B cell (primary cell): ENCODE data around the gene CNTN2. TPM values are rescaled to one million over a fixed set of nuclear protein-coding genes. Genes with fewer than 3 reads are reported as not detected.

Experiments used
- ATAC-seq: fragments of 200-7000 bp; cut with Tn5 transposase; one replicate; pipeline ENCODE4 v1.10.0; 2021; ENCODE audit warnings: low read depth, mild to moderate bottlenecking, moderate number of reproducible peaks, moderate library complexity
- CTCF ChIA-PET: fragments of 350-600 bp; sonication (Branson Sonifier 250); formaldehyde crosslinking; loops from one replicate; lab custom pipeline; 2021; ENCODE audit warnings: antibody characterized with exemption, inconsistent platforms; lab: Charles Lee
- POLR2A ChIA-PET: fragments of 350-600 bp; sonication (Branson Sonifier 250); formaldehyde crosslinking; loops from one replicate; lab custom pipeline; 2021; ENCODE audit warnings: antibody characterized with exemption; lab: Charles Lee
- DNase-seq: peaks from one replicate; pipeline ENCODE4 v3.0.0; 2013
- H2AFZ ChIP-seq: 2 replicates; pipeline ENCODE4 v1.6.1; 2012; ENCODE audit warnings: mild to moderate bottlenecking, low read depth, low read length; ENCODE audit not compliant: insufficient read depth, poor library complexity, severe bottlenecking
- H3K27ac ChIP-seq, 2 donors: 1 replicate in 1 of 2; 2 replicates in 1 of 2; pipeline ENCODE4 v1.5.1; 2012 to 2013; ENCODE audit warnings: low read length in 2 of 2, mild to moderate bottlenecking in 2 of 2, moderate library complexity in 1 of 2
- H3K27me3 ChIP-seq, 4 experiments: fragments of 200-600 bp in 1 of 4; sonication (generic) in 1 of 4; replicated peaks in 1 of 4; 1 replicate in 2 of 4; 2 replicates in 2 of 4; pipeline versions ENCODE4 v1.6.1 to v1.7.0; 2013 to 2016; ENCODE audit warnings: low read length in 3 of 4, mild to moderate bottlenecking in 2 of 4, mixed read lengths in 1 of 4, moderate library complexity in 1 of 4; ENCODE audit not compliant: insufficient read depth in 4 of 4, control insufficient read depth in 3 of 4; ENCODE audit errors: control extremely low read depth in 1 of 4
- H3K36me3 ChIP-seq, 2 experiments: replicated peaks in 1 of 2; 1 replicate in 1 of 2; 2 replicates in 1 of 2; pipeline versions ENCODE4 v1.6.1 to v1.7.1; 2013; ENCODE audit warnings: low read length in 1 of 2; ENCODE audit not compliant: insufficient read depth in 2 of 2, control insufficient read depth in 1 of 2; ENCODE audit errors: control extremely low read depth in 1 of 2, extremely low read depth in 1 of 2
- H3K4me1 ChIP-seq, 2 donors: fragments of 200-600 bp in 1 of 2; sonication (generic) in 1 of 2; 1 replicate in 1 of 2; 2 replicates in 1 of 2; pipeline versions ENCODE4 v1.5.1 to v1.6.1; 2013 to 2017; ENCODE audit warnings: low read length in 2 of 2; ENCODE audit not compliant: control insufficient read depth in 2 of 2, insufficient read depth in 2 of 2
- H3K4me2 ChIP-seq: replicated peaks from 2 replicates; pipeline ENCODE3; 2012; ENCODE audit warnings: mild to moderate bottlenecking, low read depth, low read length; ENCODE audit not compliant: poor library complexity, severe bottlenecking
- H3K4me3 ChIP-seq, 5 experiments: fragments of 200-600 bp in 1 of 5; sonication (generic) in 1 of 5; 1 replicate in 3 of 5; 2 replicates in 2 of 5; pipeline versions ENCODE4 v1.5.1 to v1.7.0; 2011 to 2016; ENCODE audit warnings: low read length in 4 of 5, mild to moderate bottlenecking in 4 of 5, low read depth in 2 of 5, control low read depth in 1 of 5, moderate library complexity in 1 of 5; ENCODE audit not compliant: insufficient read depth in 1 of 5; ENCODE audit errors: control extremely low read depth in 1 of 5, extremely low read depth in 1 of 5
- H3K79me2 ChIP-seq: fragments of 200-600 bp; sonication (generic); one replicate; pipeline ENCODE4 v1.6.0; 2016; ENCODE audit warnings: low read length; ENCODE audit not compliant: control insufficient read depth, insufficient read depth
- H3K9ac ChIP-seq: fragments of 200-600 bp; sonication (generic); 2 replicates; pipeline ENCODE4 v1.6.1; 2017; ENCODE audit warnings: mild to moderate bottlenecking, low read length, moderate library complexity
- H3K9me3 ChIP-seq, 3 donors: one replicate each; pipeline versions ENCODE4 v1.6.1 to v1.7.1; 2013; ENCODE audit warnings: low read length in 2 of 3; ENCODE audit not compliant: control insufficient read depth in 2 of 3, insufficient read depth in 1 of 3; ENCODE audit errors: control extremely low read depth in 1 of 3
- H4K20me1 ChIP-seq: 2 replicates; pipeline ENCODE4 v1.6.0; 2012; ENCODE audit warnings: mild to moderate bottlenecking, low read length; ENCODE audit not compliant: insufficient read depth, control insufficient read depth, poor library complexity, severe bottlenecking
- H3K27ac Mint-ChIP-seq: one replicate; pipeline ENCODE4 v1.8.0; 2021; ENCODE audit warnings: mixed read lengths
- H3K27me3 Mint-ChIP-seq: one replicate; pipeline ENCODE4 v1.8.0; 2021; ENCODE audit warnings: mixed read lengths
- H3K4me1 Mint-ChIP-seq: one replicate; pipeline ENCODE4 v1.8.0; 2021; ENCODE audit warnings: mixed read lengths
- H3K4me3 Mint-ChIP-seq: one replicate; pipeline ENCODE4 v1.8.0; 2021; ENCODE audit warnings: mixed read lengths
- H3K9me3 Mint-ChIP-seq: one replicate; pipeline ENCODE4 v1.8.0; 2022; ENCODE audit warnings: mixed read lengths; ENCODE audit not compliant: insufficient read depth
- EZH2 ChIP-seq: IDR thresholded peaks from 2 replicates; pipeline ENCODE4 v1.6.1; 2012; ENCODE audit warnings: borderline replicate concordance, low read depth, mild to moderate bottlenecking, moderate library complexity, low read length; ENCODE audit not compliant: insufficient read depth, poor library complexity, severe bottlenecking
- WGBS: methylation state at CpG from one replicate; pipeline ENCODE4 v1.1.5; 2013; ENCODE audit warnings: missing lambda C conversion rate; ENCODE audit not compliant: insufficient coverage; 5-methylcytosine and 5-hydroxymethylcytosine counted together
- intact Hi-C: fragments of 100-400 bp; cut with micrococcal nuclease; formaldehyde crosslinking; loops from one replicate; pipeline ENCODE4 v1.10.0; 2022
- polyA plus RNA-seq: library from polyadenylated mRNA; depleted of rRNA; stranded (reverse); fragments of >200 nt; gene quantifications from 2 replicates; pipeline ENCODE4 v1.2.3, GENCODE V29; 2012
- total RNA-seq, 2 donors: library from RNA; stranded (reverse); fragments of 120-200 nt in 1 of 2; gene quantifications; 1 replicate in 1 of 2; 2 replicates in 1 of 2; pipeline versions ENCODE4 v1.2.3 to v1.2.4, GENCODE V29; 2013 to 2022
- TF ChIP-seq, protein P1 (sequence below): fragments of 200-600 bp; IDR thresholded peaks from one replicate; pipeline ENCODE4 v1.8.0; 2022; ENCODE audit warnings: antibody characterized with exemption, mild to moderate bottlenecking

The CNTN2 gene
- total and polyA plus RNA-seq, 2 donors (not counting 1 experiment from before 2014, with no cell fraction given), result not detected

DNA sequence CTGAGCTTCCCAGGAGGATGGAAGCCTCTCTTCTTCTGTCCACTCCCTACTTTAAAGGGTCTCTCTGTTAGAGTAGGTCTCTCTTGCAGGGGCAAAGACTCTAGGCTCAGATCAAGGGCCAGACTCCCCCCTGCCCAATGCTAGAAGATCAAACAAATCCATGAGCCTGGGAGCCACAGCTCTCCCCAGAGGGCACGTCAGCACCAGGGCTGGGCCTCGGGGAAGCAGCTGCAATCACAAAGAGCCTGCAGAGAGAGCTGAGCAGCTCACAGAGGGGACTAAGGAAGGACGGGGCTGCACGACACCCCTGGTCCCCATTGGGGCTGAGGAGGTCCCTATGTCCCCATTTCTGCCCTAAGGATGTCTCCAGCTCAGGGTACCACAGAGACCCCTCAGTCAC lies 3.9 kb downstream of the CNTN2 start:
- H3K79me2 ChIP-seq, result no peaks in the 10 kb centered on the region
- H3K27me3 ChIP-seq, result peaks cover 0 to 41% (median 8%) of the 10 kb centered on the region in 4 experiments
- ChIA-PET CTCF (no interaction called here), POLR2A (no interaction called here)
- no peaks in the 10 kb centered on the region for H3K9me3 Mint-ChIP-seq
- H3K4me1 Mint-ChIP-seq, result no peaks in the 10 kb centered on the region
- H2AFZ ChIP-seq, result no peak overlapping the region
- no peak overlapping the region for H3K27ac Mint-ChIP-seq
- TF ChIP-seq, protein P1, sequence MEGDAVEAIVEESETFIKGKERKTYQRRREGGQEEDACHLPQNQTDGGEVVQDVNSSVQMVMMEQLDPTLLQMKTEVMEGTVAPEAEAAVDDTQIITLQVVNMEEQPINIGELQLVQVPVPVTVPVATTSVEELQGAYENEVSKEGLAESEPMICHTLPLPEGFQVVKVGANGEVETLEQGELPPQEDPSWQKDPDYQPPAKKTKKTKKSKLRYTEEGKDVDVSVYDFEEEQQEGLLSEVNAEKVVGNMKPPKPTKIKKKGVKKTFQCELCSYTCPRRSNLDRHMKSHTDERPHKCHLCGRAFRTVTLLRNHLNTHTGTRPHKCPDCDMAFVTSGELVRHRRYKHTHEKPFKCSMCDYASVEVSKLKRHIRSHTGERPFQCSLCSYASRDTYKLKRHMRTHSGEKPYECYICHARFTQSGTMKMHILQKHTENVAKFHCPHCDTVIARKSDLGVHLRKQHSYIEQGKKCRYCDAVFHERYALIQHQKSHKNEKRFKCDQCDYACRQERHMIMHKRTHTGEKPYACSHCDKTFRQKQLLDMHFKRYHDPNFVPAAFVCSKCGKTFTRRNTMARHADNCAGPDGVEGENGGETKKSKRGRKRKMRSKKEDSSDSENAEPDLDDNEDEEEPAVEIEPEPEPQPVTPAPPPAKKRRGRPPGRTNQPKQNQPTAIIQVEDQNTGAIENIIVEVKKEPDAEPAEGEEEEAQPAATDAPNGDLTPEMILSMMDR, result no peak
- no peak for TF ChIP-seq EZH2
- 25% methylated on average over 4 of the region's 4 CpGs for WGBS
- no peaks in the 10 kb centered on the region for H3K9me3 ChIP-seq
- no peak overlapping the region for H3K4me3 Mint-ChIP-seq
- no peak overlapping the region for H3K4me2 ChIP-seq
- intact Hi-C loops, result no loop called here
- H3K4me1 ChIP-seq, result no peaks in the 10 kb centered on the region
- H3K27ac ChIP-seq, result no peak overlapping the region
- ATAC-seq, result no peak
- no peaks in the 10 kb centered on the region for H4K20me1 ChIP-seq
- no peak for DNase-seq
- H3K27me3 Mint-ChIP-seq, result peaks cover 46% of the 10 kb centered on the region
- H3K36me3 ChIP-seq, result no peaks in the 10 kb centered on the region
- no peak overlapping the region for H3K9ac ChIP-seq
- no peak overlapping the region for H3K4me3 ChIP-seq

DNA sequence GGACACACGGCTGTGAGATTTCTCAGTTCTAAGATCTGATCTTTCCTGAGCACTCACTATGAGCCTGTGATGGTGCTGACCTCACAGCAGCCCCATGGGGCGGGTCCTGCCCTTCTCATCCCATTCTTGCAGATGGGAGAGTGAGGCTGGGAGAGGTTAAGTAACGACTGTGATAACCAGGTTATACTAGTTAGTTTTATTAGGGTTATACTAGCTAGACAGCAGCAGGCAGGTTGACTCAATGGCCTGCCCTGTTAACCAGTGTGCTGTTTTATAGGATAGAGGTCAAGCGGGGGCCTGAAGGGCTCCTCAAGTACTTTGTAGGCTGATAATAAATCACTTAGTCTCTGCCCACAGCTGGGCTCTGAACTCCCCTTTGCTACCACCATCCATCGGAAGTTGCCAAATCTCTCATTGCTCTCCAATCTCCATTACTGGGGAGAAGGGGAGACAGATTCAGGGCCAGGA lies 4.8 kb downstream of the CNTN2 start:
- Histone ChIP-seq H2AFZ (no peak overlapping the region), H3K9me3 (no peaks in the 10 kb centered on the region), H3K4me1 (no peaks in the 10 kb centered on the region), H3K79me2 (no peaks in the 10 kb centered on the region), H3K36me3 (no peaks in the 10 kb centered on the region), H3K4me2 (no peak overlapping the region), H3K4me3 (no peak overlapping the region), H3K27ac (no peak overlapping the region), H3K9ac (no peak overlapping the region), H3K27me3 (peaks cover 0 to 37% (median 5%) of the 10 kb centered on the region in 4 experiments), H4K20me1 (no peaks in the 10 kb centered on the region)
- ATAC-seq (no peak), DNase-seq (no peak)
- ChIA-PET POLR2A (no interaction called here), CTCF (interaction anchor here (0.8 kb wide), 1 partner anchor 14 kb away, joined by 3 read pairs; no protein-coding TSS in a partner anchor)
- TF ChIP-seq, protein P1, result no peak
- no peak for TF ChIP-seq EZH2
- 75% methylated on average over 1 of the region's 5 CpGs for WGBS
- peaks cover 40% of the 10 kb centered on the region for H3K27me3 Mint-ChIP-seq
- no peaks in the 10 kb centered on the region for H3K4me1 Mint-ChIP-seq
- no peak overlapping the region for H3K27ac Mint-ChIP-seq
- H3K9me3 Mint-ChIP-seq, result no peaks in the 10 kb centered on the region
- no peak overlapping the region for H3K4me3 Mint-ChIP-seq
- intact Hi-C loops, result no loop called here
